SKM-1 treated with dmso at 0.1 percent for 144 hours (cell line): ENCODE data around the gene PNKD.

Source experiments
- DNase-seq: peaks from one replicate; lab custom pipeline; 2025; ENCODE audit not compliant: unreplicated experiment; lab: John Stamatoyannopoulos, UW

Gene PNKD

GRCh38 chr2:218368621-218369153, 98.4 kb downstream of the PNKD start:
- DNase-seq = no peak

GRCh38 chr2:218369330-218369729, 99.0 kb downstream of the PNKD start:
- no peak for DNase-seq

- DNase-seq = peak; percentile 98
Measured at GRCh38 chr2:218370410-218371063, 100.2 kb downstream of the PNKD start.

- no peak for DNase-seq
Measured at GRCh38 chr2:218371983-218372350, 101.6 kb downstream of the PNKD start.

GRCh38 chr2:218374795-218375194, 104.5 kb downstream of the PNKD start:
- no peak for DNase-seq

GRCh38 chr2:218375212-218375611, 104.9 kb downstream of the PNKD start:
- no peak for DNase-seq

- DNase-seq = no peak
Measured at GRCh38 chr2:218378053-218378452, 107.7 kb downstream of the PNKD start.

- DNase-seq = peak; percentile 75
Measured at GRCh38 chr2:218381916-218382366, 111.6 kb downstream of the PNKD start, which contains the start of gene SLC11A1. SLC11A1 (plus strand) TSS chr2:218382273; CDS start chr2:218382369, 96 bp downstream.

- no peak for DNase-seq
Measured at GRCh38 chr2:218382785-218383184, 112.5 kb downstream of the PNKD start.

GRCh38 chr2:218383892-218384519, 113.7 kb downstream of the PNKD start:
- DNase-seq = no peak

- DNase-seq = no peak
Measured at GRCh38 chr2:218384975-218385374, 114.7 kb downstream of the PNKD start.

- DNase-seq = no peak
Measured at GRCh38 chr2:218386505-218387368, 116.4 kb downstream of the PNKD start.

- no peak for DNase-seq
Measured at GRCh38 chr2:218387369-218388194, 117.3 kb downstream of the PNKD start.

- DNase-seq = no peak
Measured at GRCh38 chr2:218389333-218390150, 119.2 kb downstream of the PNKD start.

- no peak for DNase-seq
Measured at GRCh38 chr2:218391202-218391601, 120.9 kb downstream of the PNKD start.

GRCh38 chr2:218392459-218392858, 122.1 kb downstream of the PNKD start:
- no peak for DNase-seq

- DNase-seq = no peak
Measured at GRCh38 chr2:218392891-218393462, 122.7 kb downstream of the PNKD start.

GRCh38 chr2:218393750-218394290, 123.5 kb downstream of the PNKD start:
- DNase-seq = peak; percentile 61
